NCI-H510A treated with DMSO at 0.1 percent for 48 hours (cell line): ENCODE results near the gene EIF5B.
"Not testable (repeated sequence)": the region's sequence is repeated elsewhere in the genome, so short reads cannot be mapped to it uniquely, and the experiment has no call there.

Experiments used
- DNase-seq: peaks from one replicate; lab custom pipeline; 2025; lab: John Stamatoyannopoulos, UW

EIF5B gene, protein sequence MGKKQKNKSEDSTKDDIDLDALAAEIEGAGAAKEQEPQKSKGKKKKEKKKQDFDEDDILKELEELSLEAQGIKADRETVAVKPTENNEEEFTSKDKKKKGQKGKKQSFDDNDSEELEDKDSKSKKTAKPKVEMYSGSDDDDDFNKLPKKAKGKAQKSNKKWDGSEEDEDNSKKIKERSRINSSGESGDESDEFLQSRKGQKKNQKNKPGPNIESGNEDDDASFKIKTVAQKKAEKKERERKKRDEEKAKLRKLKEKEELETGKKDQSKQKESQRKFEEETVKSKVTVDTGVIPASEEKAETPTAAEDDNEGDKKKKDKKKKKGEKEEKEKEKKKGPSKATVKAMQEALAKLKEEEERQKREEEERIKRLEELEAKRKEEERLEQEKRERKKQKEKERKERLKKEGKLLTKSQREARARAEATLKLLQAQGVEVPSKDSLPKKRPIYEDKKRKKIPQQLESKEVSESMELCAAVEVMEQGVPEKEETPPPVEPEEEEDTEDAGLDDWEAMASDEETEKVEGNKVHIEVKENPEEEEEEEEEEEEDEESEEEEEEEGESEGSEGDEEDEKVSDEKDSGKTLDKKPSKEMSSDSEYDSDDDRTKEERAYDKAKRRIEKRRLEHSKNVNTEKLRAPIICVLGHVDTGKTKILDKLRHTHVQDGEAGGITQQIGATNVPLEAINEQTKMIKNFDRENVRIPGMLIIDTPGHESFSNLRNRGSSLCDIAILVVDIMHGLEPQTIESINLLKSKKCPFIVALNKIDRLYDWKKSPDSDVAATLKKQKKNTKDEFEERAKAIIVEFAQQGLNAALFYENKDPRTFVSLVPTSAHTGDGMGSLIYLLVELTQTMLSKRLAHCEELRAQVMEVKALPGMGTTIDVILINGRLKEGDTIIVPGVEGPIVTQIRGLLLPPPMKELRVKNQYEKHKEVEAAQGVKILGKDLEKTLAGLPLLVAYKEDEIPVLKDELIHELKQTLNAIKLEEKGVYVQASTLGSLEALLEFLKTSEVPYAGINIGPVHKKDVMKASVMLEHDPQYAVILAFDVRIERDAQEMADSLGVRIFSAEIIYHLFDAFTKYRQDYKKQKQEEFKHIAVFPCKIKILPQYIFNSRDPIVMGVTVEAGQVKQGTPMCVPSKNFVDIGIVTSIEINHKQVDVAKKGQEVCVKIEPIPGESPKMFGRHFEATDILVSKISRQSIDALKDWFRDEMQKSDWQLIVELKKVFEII

DNA sequence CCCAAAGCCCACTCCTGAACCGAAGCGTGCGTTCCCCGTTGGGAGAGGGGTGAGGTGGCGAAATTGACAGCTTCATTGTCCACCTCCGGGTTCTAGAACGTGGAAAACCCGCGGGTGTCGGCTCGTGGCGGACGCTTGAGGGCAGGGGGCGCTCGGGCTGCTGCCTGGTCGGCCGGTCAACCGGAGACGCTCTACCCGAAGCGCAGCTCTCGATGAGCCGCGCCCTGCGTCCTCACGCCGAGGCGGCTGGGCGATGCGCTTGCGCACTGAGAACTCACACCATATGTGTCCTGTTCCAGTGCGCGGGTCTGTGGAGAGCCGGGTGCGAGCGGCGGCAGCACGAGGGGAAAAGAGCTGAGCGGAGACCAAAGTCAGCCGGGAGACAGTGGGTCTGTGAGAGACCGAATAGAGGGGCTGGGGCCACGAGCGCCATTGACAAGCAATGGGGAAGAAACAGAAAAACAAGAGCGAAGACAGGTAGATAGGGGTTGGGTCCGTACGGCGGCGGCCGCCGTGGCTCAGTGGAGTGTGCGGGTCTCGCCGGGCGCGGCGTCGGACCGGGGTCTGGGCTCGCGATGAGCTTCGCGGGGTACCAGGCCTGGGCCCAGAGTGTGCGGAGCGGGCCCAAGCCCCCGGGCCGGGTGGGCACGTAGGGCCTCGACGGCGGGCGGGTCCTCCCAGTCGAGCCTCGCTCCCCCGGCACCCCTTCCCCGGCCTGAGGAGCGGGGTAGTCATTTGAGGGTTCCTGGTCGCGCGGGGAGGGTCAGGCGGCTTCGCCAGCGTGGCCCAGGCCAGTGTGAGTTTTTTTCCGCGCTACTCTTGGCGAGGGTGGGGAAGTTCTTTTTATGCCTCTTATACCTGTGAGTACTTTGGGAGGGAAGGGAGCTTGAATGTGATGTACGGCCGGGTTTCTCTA lies at the start of gene EIF5B:
TSS of gene EIF5B (plus strand) at position 277 of the 916 bp plus-strand sequence. CDS start at position 443, 166 bp downstream.
- peak; percentile 84 for DNase-seq

DNA sequence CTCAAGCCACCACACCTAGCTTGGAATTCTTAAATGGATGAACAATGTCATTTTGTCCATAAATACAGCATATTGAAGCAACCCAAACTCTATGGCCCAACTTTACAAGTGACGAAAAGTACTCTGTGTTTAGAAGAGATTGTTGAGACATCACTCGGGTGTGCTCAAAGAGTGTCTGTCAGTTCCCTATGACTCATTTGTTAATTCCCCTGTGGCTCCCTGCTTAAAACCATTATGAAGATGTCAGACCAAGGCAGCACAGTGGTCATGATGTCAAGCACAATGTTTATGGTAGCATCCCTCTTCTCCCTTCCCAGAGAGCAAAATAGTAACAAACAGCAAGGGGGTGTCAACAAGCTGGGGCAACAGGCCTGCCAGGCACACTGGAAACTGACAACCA lies 39.2 kb upstream of the EIF5B start:
- no peak for DNase-seq

DNA sequence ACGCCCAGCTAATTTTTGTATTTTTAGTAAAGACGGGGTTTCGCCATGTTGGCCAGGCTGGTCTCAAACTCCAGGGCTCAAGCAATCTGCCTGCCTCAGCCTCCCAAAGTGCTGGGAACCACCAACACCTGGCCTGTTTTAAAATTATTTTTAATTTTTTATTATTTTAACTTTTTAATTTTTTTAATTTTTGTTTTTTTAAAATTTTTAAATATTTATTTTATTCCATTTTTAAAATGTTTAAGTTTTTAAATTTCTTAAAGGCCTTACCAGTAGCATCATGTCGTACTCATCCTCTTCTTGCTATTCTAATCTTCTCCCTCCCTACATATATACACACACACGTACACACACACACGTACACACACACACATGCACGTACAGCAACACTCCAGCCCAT lies 37.6 kb upstream of the EIF5B start:
- DNase-seq: no peak

DNA sequence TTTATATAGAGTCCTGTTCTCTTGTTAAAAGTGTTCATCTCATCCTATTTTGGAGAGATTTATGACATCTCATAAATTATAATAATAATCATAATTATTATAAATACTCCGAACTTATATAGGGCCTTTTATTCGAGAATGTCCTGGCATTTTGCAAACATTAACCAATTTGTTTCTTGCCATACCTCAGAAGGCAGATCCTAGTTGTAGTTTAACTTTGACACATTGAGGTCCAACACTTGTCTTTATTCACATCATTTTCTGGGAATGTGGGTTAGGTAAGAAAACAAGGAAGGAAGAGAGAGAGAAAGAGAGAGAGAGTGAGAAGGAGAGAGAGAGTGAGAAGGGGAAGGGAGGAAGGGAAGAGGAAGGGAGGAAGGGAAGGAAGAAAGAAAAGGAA lies 36.1 kb upstream of the EIF5B start, which contains the start of gene LYG1:
TSS of gene LYG1 (minus strand) at position 101 of the 400 bp plus-strand sequence. CDS start 5,527 bp downstream, outside the sequence.
- DNase-seq: not testable (repeated sequence)

DNA sequence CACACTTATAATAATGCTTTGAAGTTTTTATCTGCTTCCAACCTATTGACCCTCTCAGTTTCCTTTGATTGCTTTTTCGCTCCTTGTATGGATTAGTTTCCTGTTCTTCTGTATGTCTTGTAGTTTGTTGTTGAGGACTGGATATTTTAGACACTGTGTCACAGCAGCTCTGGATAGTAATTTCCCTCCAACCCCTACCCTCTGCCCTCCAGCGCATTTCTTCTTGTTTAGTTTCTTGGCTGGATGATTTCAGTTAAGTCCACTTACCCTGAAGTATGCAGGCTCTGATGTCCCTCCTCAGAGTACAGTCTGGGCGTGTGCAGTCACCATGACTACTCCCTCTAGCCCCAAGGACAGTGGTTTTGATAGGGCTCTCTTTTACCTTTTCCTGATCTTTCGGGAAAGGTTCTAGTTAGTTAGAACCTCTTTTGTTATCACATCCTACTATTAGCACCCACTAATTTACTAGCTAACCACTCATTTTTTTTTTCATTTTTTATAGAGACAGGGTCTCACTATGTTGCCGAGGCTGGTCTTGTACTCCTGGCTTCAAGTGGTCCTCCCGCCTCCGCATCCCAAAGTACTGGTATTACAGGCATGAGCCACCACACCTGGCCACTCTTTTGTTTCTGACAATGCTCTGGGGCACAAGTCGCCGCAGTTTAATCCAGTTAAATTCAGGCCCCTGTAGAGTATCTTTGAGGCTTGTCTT lies 19.9 kb upstream of the EIF5B start:
- no peak for DNase-seq

DNA sequence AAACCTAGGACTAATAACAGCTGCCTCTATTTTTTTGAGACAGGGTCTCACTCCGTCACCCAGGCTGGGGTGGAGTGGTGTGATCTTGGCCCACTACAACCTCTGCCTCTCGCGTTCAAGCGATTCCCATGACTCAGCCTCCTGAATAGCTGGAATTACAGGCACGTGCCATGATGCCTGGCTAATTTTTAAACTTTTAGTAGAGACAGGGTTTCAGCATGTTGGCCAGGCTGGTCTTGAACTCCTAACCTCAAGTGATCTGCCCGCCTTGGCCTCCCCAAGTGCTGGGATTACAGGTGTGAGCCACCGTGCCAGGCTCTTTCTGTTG lies 19.4 kb upstream of the EIF5B start:
- not testable (repeated sequence) for DNase-seq

DNA sequence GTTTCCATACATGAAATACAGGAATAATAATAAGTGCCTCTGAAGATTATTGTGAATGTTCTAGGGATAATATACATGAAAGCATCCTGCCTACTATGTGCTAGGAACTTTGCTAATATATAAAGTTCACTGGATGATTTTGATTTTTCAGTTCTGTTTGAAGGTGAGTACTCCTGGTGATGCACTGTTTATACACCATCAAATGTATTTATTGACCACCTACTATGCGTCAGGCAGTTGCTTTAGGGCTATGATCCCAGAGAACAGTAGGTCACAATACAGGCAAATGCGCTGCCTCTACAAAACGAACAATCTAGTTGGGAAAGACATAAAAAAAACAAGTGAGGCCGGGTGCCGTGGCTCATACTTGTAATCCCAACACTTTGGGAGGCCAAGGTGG lies 11.8 kb upstream of the EIF5B start:
- no peak for DNase-seq

DNA sequence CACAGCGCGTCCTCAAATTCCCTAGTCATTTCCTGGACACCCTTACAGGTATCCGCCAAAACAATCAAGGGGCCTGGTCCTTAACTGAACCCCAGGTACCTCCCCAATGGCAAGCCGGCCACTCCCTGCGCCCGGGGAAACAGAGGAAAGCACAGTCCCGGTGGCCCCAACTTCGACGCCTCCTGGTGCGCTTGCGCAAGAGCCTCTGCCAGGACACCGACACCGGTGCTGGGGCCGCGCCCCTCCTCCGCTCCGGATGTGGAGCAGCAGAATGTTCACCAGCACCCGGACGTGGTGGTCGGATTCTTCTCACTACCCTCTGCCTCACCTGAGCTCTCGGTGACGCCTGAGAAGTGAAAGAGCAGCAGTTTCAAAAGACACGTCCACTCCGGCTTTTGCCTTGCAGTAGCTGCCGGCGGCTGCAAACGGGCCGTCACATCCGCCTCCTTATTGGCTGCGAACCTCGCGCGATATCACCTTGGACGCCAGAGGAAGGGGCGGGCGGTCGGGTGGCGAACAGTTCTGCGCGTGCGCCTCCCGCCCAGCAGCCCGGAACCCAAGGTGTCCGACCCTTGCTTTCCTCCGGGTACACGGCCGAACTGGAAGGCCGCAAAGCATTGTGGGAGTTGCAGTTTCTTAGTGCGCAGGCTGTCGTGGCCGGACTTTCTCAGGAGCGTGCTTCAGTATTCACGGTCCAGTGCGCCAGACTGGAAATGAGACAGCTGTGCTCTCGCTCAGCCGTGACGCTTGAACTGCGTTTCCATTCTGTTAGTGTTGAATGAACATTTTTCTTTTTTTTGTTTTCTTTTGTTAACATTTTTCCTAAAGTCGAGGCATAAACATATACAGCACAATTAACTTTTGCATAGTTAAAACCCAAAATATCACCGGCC lies 1.0 kb upstream of the EIF5B start, which contains the start of gene TXNDC9:
TSS of gene TXNDC9 (minus strand) at position 423 of the 893 bp plus-strand sequence. CDS start 3,123 bp downstream, outside the sequence.
- DNase-seq: peak; percentile 98

DNA sequence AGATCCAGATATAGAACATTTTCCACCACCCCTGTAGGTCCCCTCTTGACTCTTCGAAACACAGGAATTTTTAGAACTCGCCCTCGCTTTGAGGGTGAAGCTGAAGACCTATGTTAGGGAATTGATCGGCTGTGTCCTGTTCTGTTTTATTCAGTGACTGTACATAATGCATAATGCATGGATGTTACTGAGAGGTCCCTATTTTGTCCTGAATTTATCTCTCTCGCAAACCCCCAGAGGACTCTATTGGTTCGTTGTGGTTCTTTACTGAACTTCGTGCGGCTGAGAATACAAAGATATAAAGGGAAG lies 431 bp upstream of the EIF5B start:
- peak; percentile 84 for DNase-seq

DNA sequence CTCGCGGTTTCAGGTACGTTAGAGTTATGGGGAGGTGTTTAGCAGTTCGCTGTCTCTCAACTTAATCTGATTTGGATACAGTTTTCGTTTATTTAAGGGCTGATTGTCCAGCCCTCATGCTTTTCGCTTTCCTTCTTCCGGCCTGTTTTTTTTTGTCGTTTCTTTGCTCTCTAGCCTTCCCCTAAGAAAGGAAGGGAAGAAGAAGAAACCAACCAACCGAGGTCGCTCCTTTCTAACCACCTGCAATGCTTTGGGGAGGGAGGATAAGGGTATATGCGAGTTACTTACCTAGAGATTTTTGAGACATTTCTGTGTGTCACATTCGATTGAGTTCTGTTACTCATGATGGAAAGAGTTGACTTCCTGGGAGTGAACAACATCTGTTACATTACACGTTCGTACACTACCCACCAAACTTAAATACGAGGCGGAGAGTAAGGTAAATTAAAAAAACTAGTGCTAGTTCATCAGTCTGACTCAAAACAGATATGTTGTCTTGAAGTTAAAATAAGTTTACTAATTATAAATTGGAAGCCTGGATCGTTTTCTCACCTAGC lies 918 bp downstream of the EIF5B start:
- DNase-seq: peak; percentile 42

DNA sequence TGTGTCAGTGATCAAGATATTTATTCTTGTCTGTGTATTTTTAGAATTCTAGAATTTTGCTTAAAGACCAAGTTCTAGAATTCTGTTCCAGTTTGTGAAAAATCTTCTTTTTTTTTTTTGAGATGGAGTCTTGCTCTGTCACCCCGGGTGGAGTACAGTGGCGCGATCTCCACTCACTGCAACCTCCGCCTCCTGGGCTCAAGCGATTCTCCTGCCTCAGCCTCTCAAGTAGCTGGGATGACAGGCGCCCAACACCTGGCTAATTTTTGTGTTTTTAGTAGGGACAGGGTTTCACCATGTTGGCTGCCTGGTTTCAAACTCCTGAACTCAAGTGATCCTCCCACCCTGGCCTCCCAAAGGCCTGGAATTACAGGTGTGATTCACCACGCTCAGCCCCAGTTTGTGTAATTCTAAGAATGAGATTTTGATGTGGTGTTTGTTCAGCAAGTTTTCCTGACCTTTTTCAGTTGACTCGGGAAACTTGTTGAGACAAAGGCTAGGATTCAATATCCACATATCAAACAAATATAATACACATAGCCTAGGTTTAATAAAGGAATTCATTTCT lies 3.6 kb downstream of the EIF5B start:
- no peak for DNase-seq

DNA sequence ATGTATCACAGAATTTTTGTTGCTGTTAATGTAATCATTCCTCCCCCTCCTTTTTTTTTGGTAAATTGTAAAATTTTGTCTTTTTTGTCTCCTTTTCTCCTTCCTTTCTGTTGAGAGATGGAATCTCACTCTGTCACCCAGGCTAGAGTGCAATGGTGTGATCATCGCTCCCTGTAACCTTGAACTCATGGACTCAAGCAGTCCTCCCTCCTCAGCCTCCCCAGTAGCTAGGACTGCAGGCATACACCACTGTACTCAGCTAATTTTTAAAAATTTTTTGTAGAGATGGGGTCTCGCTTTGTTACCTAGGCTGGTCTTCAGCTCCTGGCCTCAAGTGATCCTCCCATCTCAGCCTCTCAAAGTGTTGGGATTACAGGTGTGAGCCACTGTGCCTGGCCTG lies 5.3 kb downstream of the EIF5B start:
- no peak for DNase-seq

DNA sequence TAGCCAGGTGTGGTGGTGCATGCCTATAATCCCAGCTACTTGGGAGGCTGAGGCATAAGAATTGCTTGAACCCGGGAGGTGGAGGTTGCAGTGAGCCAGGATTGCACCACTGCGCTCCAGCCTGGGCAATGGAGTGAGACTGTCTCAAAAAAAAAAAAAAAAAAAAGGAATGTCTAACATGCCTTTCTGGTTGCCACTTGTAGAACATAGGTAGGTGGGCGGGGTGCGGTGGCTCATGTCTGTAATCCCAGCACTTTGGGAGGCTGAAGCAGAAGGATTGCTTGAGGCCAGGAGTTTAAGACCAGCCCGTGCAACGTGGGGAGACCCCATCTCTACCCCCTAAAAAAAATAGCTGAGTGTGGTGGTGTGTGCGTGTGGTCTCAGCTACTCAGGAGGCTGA lies 8.3 kb downstream of the EIF5B start:
- DNase-seq: not testable (repeated sequence)

DNA sequence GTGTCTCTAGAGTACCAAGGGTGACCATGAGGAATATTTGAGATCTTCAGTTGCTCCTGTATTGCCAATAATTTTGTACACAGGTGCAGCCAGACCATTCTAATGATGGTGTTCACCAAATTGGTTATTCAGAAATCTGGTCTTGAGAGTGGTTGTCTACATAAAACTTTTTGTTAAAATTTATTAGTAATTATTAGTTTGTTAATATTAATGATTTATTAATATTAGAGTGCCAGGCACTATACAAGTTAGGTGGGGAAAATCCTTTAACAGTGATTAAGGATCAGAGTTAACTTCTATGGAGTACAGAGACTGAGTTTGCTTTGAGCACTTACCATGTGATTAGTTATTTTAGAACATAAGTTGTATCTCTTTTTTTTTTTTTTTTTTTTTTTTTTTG lies 9.0 kb downstream of the EIF5B start:
- DNase-seq: no peak

DNA sequence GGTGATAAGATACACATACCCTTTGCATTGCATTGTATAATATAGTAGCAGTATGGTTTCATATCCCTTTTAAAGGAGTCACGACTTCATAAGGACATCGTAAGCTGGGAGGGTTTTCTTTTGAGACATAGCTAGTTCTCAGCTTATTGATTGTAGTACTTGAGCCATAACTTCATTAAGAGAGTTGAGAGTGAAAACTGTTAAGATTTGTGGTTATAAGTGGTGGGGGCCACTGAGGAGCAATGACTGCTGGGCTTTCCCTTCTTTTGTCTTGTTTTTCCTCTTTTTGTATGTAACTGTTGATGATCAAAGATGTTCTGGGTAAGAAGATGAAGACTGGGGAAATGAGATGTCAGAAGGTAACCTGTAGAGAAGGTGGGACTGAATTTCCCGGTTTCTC lies 11.0 kb downstream of the EIF5B start:
- DNase-seq: no peak

DNA sequence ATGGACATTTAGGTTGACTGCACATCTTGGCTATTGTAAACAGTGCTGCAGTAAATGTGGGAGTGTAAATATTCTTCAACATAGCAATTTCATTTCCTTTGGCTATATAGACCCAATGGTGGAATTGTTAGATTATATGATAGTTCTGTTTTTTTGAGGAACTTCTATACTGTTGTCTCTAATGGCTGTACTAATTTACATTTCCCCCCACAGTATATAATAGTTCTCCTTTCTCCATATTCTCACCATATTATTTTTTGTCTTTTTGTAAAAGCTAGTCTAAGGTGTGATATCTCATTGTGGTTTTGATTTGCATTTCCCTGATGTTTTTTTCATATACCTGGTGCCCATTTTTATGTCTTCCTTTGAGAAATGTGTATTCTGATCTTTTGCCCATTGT lies 13.0 kb downstream of the EIF5B start:
- no peak for DNase-seq

DNA sequence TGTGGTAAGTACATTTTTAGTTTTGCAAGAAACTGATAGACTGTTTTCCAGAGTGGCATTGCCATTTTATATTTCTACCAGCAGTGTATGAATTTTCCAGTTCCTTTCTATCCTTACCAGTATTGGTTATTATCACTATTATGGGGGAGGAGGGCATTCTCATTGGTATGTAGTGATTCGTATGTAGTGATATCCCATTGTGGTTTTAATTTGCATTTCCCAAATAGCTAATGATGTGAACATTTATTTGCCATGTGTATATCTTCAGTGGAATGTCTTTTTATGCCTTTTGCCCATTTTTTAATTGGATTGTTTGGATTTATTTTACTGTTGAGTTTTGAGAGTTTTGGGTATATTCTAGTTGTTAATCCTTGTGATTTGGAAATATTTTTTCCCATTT lies 16.9 kb downstream of the EIF5B start:
- no peak for DNase-seq

DNA sequence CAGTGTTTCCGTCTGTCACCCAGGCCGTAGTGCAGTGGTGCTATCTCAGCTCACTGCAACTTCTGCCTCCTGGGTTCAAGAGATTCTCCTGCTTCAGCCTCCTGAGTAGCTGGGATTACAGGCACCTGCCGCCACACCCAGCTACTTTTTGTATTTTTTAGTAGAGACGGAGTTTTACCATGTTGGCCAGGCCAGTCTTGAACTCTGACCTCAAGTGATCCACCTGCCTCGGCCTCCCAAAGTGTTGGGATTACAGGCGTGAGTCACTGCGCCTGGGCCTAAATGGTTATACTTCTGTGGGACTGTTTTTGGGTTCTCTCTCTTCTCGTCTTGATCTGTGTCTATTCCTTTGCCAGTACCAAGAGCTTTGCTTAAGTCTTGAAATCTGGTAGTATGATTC lies 17.6 kb downstream of the EIF5B start:
- DNase-seq: not testable (repeated sequence)

DNA sequence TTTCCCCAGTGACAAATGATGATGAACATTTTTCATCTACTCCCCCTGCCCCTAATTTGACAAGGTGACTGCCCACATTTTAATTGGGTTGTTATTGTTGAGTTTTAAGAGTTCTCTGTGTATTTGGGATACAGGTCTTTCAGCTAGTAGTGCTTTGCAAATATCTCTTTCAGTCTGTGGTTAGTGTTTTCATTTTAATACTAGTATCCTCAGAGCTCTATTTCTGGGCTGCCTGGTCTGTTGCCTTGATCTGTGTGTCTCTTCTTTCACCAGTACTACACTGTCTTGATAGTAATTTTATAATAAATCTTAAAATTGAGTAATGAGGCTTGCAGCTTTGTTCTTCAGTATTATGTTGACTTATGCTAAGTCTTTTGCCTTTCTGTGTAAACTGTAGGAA lies 19.7 kb downstream of the EIF5B start:
- DNase-seq: no peak
